WERI-Rb-1 (cell line): ENCODE data around the gene ZSCAN22.

Source experiments
- DNase-seq: peaks from one replicate; pipeline ENCODE4 v3.0.0-alpha.2; 2020
- H3K27ac ChIP-seq: fragments of 250-450 bp; sonication (Bioruptor Pico); 2 replicates; pipeline ENCODE4 v1.5.1; 2020; ENCODE audit warnings: mild to moderate bottlenecking, moderate library complexity
- H3K27me3 ChIP-seq: fragments of 250-450 bp; sonication (Bioruptor Pico); 2 replicates; pipeline ENCODE4 v1.5.1; 2021; ENCODE audit warnings: mild to moderate bottlenecking, low read depth, moderate library complexity; ENCODE audit not compliant: insufficient read depth, severe bottlenecking
- H3K36me3 ChIP-seq: fragments of 250-450 bp; sonication (Bioruptor Pico); 2 replicates; pipeline ENCODE4 v1.5.1; 2020; ENCODE audit warnings: mild to moderate bottlenecking, moderate library complexity
- H3K4me3 ChIP-seq: 2 replicates; pipeline ENCODE4 v1.5.1; 2011; ENCODE audit warnings: low read depth, mild to moderate bottlenecking, control low read depth, low read length
- H3K9me3 ChIP-seq: fragments of 250-450 bp; sonication (Bioruptor Pico); 2 replicates; pipeline ENCODE4 v1.5.1; 2021; ENCODE audit warnings: mild to moderate bottlenecking, moderate library complexity; ENCODE audit not compliant: severe bottlenecking
- CTCF ChIP-seq: IDR thresholded peaks from 2 replicates; pipeline ENCODE4 v1.5.1; 2011; ENCODE audit warnings: low read depth, mild to moderate bottlenecking, control low read depth, inconsistent platforms, low read length

The ZSCAN22 gene

GRCh38 chr19:58381460-58382212, 54.8 kb downstream of the ZSCAN22 start:
- no peak for TF ChIP-seq CTCF
- peak overlapping the region; percentile 38 for H3K4me3 ChIP-seq
- no peaks in the 10 kb centered on the region for H3K9me3 ChIP-seq
- H3K27me3 ChIP-seq, result no peaks in the 10 kb centered on the region
- no peaks in the 10 kb centered on the region for H3K36me3 ChIP-seq
- H3K27ac ChIP-seq, result peak overlapping the region; percentile 98
- no peak for DNase-seq

GRCh38 chr19:58382997-58383603, 56.3 kb downstream of the ZSCAN22 start:
- TF ChIP-seq CTCF, result no peak
- peaks cover 1% of the 10 kb centered on the region for H3K36me3 ChIP-seq
- no peak for DNase-seq
- H3K4me3 ChIP-seq, result no peak overlapping the region
- no peak overlapping the region for H3K27ac ChIP-seq
- no peaks in the 10 kb centered on the region for H3K27me3 ChIP-seq
- no peaks in the 10 kb centered on the region for H3K9me3 ChIP-seq

GRCh38 chr19:58385313-58385890, 58.6 kb downstream of the ZSCAN22 start:
- TF ChIP-seq CTCF, result no peak
- Histone ChIP-seq H3K4me3 (peak overlapping the region; percentile 98), H3K9me3 (no peaks in the 10 kb centered on the region), H3K36me3 (peaks cover 23% of the 10 kb centered on the region), H3K27ac (peak overlapping the region; percentile 98), H3K27me3 (no peaks in the 10 kb centered on the region)
- DNase-seq, result no peak

DNA sequence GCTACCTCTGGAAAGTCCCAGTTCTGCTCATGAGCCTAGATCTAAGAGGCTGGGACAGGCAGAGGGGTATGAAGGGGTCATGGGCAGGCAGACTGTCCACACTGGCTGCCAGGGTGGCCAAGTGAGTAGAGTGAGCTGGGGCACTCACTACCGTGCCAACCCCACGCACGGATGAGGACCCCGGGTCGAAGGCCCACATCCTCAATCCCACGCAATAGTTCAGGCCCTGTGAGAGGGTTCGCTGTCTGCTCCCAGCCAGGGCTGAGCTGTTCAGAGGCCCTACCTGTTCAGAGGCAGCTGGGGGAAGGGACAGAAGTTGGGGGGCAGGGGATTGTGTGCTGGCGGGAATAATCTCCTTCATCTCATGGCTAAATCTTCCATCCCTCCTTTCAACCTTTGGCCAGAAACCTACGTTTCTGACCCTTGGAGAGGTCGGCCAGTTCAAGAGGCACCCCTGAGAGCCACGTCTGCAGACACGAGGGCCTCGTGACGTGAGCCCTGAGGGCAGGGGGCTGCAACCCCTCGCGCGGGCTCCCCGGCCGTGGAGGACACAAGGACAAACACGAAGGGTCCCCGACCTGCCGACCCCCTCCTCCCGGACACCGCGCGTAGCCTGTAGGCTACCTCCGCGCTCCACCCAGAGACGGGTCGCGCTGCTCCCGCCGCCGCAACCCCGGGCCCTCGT, 59.2 kb downstream of the ZSCAN22 start:
- peak; percentile 35 for DNase-seq
- no peak for TF ChIP-seq CTCF
- peak overlapping the region; percentile 98 for H3K27ac ChIP-seq
- H3K27me3 ChIP-seq, result no peaks in the 10 kb centered on the region
- H3K36me3 ChIP-seq, result peaks cover 29% of the 10 kb centered on the region
- H3K9me3 ChIP-seq, result no peaks in the 10 kb centered on the region
- H3K4me3 ChIP-seq, result peak overlapping the region; percentile 98

DNA sequence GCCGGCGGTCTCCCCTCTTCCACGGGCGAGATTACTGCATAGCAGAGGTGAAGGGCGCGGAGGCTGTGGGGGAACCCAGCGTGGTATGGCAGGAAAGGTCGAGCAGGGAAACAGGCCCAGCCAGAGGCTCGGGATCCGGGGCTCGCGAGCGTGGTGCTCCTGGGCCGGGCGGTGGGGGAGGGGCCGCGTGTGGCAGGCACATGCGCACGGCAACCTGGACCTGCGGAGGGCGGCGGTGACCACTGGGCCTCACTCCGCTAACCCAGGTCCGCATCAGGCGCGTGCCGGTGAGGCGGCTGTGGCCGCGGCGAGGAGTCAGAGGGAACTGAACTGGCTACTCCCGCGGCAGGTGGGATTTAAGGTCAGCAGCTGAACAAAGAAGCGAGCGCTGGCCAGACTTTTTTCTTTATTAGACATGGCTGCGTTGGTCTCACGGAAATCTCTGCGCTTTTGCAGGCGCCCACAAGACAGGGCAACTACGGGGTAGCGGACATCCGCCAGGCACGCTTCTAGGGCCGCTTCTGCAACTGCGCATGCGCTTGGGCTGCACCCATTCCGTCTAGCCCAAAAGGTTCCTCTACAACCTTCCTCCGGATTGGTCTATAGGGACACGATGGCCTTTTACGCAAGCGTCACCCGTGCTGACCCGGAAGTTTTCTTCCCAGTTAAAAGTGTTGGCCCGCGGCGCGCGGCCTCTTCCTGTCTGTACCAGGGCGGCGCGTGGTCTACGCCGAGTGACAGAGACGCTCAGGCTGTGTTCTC, 60.0 kb downstream of the ZSCAN22 start, which contains the start of gene RPS5:
RPS5 (plus strand) TSS at position 694 of the 762 bp plus-strand sequence. CDS start 869 bp downstream, outside the sequence.
- H3K27me3 ChIP-seq, result no peaks in the 10 kb centered on the region
- no peak for TF ChIP-seq CTCF
- peak within 1 kb of the TSS; percentile 98 for H3K4me3 ChIP-seq
- peaks cover 36% of the 10 kb centered on the region for H3K36me3 ChIP-seq
- peak; percentile 96 for DNase-seq
- no peaks in the 10 kb centered on the region for H3K9me3 ChIP-seq
- peak within 1 kb of the TSS; percentile 98 for H3K27ac ChIP-seq
